ENCODE measurements around the gene HKDC1.

HKDC1 gene

GRCh38 chr10:69209787-69210484 is 10.2 kb upstream of the HKDC1 start:
- DNase-seq (ENCODE audit: low read depth), result no peak
- no peak overlapping the region for H3K4me3 ChIP-seq (ENCODE audit: low read depth, low read length)
- TF ChIP-seq CTCF (conservative IDR thresholded peaks at IDR 0.05; ENCODE audit: low read depth, low read length), result no peak

- H3K4me3 ChIP-seq (ENCODE audit: low read depth, low read length), result no peak overlapping the region
- DNase-seq (ENCODE audit: low read depth), result no peak
- no peak for TF ChIP-seq CTCF (conservative IDR thresholded peaks at IDR 0.05; ENCODE audit: low read depth, low read length)
Observed at GRCh38 chr10:69211104-69211503, 9.0 kb upstream of the HKDC1 start.

GRCh38 chr10:69211524-69211923 is 8.6 kb upstream of the HKDC1 start:
- no peak for DNase-seq (ENCODE audit: low read depth)

GRCh38 chr10:69213591-69214311 is 6.4 kb upstream of the HKDC1 start:
- TF ChIP-seq CTCF (conservative IDR thresholded peaks at IDR 0.05; ENCODE audit: low read depth, low read length), result no peak

More at GRCh38 chr10:69211524-69211923, 8.6 kb upstream of the HKDC1 start:
- TF ChIP-seq CTCF (conservative IDR thresholded peaks at IDR 0.05; ENCODE audit: low read depth, low read length), result no peak
- H3K4me3 ChIP-seq (ENCODE audit: low read depth, low read length), result no peak overlapping the region

GRCh38 chr10:69214666-69215131 is 5.4 kb upstream of the HKDC1 start:
- TF ChIP-seq CTCF (conservative IDR thresholded peaks at IDR 0.05; ENCODE audit: low read depth, low read length), result no peak
- H3K4me3 ChIP-seq (ENCODE audit: low read depth, low read length), result no peak overlapping the region
- no peak for DNase-seq (ENCODE audit: low read depth)

More at GRCh38 chr10:69213591-69214311, 6.4 kb upstream of the HKDC1 start:
- no peak for DNase-seq (ENCODE audit: low read depth)
- H3K4me3 ChIP-seq (ENCODE audit: low read depth, low read length), result no peak overlapping the region

GRCh38 chr10:69215405-69216171 is 4.5 kb upstream of the HKDC1 start:
- H3K4me3 ChIP-seq (ENCODE audit: low read depth, low read length), result no peak overlapping the region
- TF ChIP-seq CTCF (conservative IDR thresholded peaks at IDR 0.05; ENCODE audit: low read depth, low read length), result no peak
- DNase-seq (ENCODE audit: low read depth), result no peak

Data from choroid plexus epithelial cell (primary cell).